HG03064 (cell line): ENCODE results near the gene STIM1.
A peak's percentile ranks its signal among the peaks of the same experiment; 100 is the strongest.
"Not testable (repeated sequence)": the region's sequence is repeated elsewhere in the genome, so short reads cannot be mapped to it uniquely, and the experiment has no call there.

Experiments
- ATAC-seq: cut with Tn5 transposase; IDR thresholded peaks from one replicate; pipeline ENCODE4 v1.9.1; 2021; ENCODE audit warnings: low read depth; ENCODE audit not compliant: unreplicated experiment

The STIM1 gene

GRCh38 chr11:3853899-3854659 lies 1.4 kb upstream of the STIM1 start:
- peak; percentile 43 for ATAC-seq

DNA sequence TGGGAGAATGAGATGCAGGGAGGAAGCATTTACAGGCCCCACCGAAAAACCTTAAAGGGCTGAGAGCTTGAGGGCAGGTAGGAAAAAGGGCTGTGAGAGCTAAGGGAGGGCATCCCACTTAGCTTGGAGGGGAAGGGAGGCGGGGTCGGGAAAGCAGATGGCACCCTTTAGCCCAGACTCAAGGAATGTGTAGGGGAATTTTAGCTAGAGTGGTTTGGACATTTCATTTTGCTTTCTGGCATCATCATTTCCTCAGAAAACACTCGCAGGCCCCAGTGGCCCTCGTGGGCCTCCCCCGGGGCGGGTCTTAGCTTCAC lies 846 bp upstream of the STIM1 start:
- ATAC-seq = no peak

DNA sequence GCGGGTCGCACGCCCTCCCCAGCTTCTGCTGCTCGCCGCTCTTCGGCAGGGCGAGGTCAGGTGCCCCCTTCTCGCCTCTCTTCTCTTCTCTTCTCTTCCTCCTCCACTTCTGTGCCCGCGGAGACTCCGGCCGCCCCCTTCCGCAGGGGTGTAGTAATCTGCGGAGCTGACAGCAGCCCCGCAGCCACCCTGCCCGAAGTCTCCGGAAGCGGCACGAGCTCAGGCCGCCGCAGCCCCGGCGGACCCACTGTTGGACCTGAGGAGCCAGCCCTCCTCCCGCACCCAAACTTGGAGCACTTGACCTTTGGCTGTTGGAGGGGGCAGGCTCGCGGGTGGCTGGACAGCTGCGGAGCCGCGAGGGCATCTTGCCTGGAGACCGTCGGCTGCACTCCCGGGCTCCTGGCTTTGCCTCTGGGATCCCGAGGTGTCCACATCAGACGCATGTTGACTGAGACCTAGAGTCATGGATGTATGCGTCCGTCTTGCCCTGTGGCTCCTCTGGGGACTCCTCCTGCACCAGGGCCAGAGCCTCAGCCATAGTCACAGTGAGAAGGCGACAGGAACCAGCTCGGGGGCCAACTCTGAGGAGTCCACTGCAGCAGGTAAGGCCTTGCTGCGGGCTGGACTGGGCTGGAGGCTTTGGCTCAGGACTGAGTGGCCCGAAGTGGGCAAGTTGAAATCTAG lies 486 bp downstream of the STIM1 start:
- peak; percentile 13 for ATAC-seq

DNA sequence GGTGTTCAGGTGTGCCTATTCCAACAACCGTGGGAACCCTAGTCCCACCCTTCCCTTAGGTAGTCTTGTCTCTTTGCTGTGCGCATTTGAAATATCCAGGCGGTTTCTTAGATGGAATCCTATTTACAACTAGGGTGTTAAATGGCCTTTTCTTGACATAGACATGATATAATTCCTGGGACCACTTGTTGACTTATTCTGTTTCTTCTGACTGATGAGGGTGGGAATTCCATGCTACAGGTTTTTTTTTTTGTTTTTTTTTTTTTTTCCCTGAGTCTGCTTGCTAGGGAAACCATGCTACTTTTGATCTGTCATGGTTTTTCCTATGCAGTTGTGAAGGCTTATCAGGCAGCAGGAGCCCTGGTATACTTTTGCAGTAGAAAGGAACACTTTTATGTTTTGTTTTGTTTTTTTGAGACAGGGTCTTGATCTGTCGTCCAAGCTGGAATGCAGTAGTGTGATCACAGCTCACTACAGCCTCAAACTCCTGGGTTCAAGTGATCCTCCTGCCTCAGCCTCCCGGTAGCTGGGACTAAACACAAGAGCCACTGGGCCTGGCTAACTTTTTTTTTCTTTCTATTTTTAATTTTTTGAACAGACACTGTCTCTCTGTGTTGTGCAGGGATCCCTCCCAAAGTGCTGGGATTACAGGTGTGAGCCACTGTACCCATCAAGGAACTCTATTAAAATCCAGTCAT lies 1.5 kb downstream of the STIM1 start:
- no peak for ATAC-seq

DNA sequence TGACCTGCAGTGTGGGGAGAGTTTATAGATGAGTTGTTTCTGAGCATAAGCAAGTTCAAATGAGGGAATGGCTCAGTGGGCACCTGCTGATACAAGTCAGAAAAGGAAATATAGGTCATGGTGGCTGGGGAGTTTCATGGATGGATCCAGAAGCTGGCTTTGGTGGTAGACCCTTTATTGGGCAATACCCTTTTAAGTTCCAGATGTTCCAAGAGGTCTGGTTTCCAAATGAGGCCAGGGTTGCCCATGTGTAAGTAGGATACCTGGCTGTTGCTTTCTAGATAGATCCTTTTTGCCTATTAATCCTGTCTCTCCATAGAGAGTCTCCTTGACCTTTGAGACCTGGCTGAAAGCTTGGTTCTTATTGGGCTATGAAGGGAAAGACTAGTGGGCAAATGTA lies 2.2 kb downstream of the STIM1 start:
- no peak for ATAC-seq

DNA sequence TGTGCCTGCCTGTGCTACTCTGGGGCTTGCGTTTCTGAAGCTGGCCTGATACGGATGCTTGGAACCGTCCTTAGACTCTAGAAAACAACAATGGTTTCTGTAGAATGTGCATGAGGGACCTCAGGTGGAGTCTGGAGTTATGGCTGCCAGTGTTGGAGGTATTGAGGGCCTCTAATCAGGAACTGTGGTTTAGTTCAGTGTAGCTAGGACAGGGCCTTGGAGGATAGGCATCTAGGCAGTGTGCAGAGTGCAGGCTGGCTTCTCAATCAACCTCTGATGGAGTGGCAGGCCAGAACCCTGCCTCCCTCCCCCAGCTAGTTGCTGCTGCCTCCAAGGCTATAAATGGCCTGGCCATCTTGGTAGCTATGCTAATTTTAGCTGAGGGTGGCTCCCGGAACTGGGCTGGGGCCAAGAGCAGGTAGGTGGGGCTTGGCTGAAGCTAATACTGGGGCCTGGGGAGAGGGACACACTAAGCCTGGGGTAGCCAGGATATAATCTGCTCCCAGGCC lies 4.0 kb downstream of the STIM1 start:
- no peak for ATAC-seq

GRCh38 chr11:3860375-3860774 lies 4.9 kb downstream of the STIM1 start:
- ATAC-seq = no peak

GRCh38 chr11:3860898-3861393 lies 5.5 kb downstream of the STIM1 start:
- ATAC-seq = not testable (repeated sequence)

GRCh38 chr11:3861683-3862082 lies 6.2 kb downstream of the STIM1 start:
- no peak for ATAC-seq

DNA sequence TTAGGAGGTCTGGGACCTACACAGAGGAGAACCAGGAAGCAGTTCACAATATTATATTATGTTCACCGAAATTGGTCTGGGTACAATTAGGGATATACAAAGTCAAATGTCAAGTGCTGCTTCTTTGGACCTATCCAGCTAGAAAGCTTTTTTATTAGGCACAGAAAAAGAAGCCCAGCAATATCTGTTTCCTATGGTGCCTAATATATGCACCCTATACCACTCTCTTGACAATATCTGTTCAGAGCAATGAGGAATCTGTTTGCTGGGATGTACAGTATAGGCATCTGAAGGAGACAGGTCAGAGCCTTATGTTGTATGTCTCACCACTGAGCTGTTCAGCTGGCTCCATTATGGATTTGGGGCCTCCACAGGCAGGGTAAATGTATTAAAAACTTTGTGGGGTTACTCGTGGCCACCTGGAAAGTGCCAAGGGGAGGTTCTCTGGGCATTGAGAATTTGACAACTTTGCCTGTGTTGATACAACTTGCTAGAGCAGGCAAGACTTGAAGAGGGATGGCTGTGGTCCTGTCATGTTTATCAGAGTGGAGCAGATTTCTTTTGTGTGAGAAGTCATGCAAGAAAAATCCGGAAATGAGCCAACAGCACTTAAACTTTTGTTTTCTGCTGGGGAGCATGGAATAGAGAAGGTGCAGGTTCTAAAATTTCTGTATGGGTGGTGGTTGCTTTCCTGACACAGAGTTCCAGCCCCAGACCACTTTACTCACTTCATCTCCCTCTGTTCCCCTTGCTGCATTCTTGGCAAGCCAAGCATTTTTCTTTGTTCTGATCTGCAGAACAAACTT lies 10.1 kb downstream of the STIM1 start:
- ATAC-seq = no peak

DNA sequence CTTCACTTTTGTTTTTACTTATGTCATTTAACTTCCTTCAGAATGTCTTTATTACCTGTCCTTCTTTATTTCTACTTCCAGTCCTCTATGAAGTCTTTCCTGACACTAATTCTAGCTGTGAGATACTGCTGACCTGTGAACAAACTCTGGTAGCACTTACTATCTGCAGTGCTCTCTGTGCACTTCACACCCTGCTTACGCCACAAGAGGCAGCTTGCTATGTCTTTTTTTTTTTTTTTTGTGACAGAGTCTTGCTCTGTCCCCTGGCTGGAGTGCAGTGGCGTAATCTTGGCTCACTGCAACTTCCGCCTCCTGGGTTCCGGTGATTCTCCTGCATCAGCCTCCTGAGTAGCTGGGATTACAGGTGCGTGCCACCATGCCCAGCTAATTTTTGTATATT lies 10.7 kb downstream of the STIM1 start:
- ATAC-seq = no peak

DNA sequence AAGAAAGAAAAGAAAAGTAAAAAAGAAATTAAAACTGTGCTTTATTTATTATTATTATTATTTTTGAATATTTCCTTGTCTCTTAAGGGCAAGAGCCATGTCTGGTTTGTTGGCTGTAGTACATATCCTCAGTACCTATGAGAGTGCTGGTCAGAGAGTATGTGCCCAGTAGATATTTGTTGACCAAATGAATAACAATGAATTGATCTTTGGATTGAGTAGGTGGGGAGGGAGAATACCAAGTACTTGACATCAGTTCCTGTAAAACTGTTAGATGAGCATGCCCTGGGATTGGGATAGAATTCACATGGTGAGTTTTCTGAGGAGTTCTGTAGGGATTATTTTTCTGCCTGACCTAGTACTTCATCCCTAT lies 11.4 kb downstream of the STIM1 start:
- no peak for ATAC-seq

DNA sequence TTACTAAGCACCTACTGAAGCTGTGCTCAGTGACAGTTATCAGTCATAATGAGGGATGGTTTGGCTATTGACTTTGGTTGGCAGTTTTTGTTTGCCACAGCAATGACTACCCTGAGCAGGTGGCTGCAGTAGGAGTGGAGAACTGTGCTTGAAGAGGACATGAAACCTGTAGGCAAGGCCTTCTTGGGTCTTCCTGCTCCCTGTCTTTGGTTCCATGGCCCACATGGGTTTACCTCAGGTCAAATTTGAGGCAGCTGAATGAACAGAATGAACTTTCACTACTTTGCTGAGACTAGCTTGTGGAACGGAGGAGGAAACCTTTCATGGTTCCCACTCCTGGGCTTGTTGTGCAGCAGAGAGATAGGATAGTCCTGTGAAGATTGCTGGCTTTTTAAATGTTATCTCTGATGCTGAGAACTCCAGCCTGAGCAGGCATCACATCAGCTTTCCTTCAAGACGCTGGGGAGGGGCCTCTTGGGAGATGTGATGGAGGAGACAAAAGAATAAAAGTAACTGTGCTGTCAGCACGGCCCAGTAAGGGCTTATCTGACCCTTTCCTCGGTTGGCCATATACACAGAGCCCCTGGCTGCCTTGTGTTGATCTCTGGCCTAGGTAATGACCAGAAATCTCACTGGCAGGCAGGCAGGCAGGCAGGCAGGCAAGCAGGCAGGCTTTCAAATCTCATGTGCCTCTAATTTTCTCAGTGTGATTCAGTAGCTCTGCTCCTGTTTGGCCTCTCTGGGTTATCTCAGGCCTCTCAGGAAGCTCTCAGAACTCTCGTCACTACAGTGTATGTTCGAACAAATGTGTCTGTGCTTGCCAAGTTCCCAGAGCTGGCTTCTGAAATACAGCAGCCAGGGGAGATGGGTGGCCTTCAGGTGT lies 12.0 kb downstream of the STIM1 start:
- ATAC-seq = peak; percentile 52

DNA sequence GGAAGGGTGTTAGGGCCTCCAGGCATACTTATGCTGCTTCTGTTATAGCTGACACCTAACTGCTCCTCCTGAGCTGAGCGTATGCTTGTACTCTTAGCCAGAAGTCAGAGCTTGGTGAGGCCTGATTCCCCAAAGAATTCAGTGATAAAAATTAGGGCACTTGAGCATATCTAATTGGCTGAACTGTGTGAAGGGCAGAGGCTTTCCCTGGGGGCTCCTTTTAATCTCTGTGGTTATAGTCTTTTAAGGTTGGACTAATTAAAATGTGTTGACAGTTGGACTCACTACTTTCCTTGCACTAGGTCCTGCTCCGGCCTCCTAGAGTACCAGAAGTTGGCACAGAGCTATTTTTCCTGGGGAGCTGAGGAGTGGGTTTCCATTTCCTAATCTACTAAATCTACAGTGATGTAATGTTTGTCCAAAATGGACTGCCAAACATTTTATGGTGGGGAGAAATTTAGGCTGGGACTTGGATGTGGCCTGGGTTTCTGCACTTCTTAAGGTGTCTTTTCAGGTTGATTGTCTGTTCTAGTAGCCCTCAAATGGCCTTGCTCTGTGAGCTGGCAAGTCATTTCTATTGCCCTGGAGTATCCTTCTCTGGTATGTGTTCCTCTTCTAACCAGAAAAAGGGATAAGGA lies 18.4 kb downstream of the STIM1 start:
- ATAC-seq = no peak

- no peak for ATAC-seq
Observed at GRCh38 chr11:3876613-3877012, 21.1 kb downstream of the STIM1 start.

- no peak for ATAC-seq
Observed at GRCh38 chr11:3877364-3878257, 22.1 kb downstream of the STIM1 start.

GRCh38 chr11:3878258-3878584 lies 22.8 kb downstream of the STIM1 start:
- ATAC-seq = no peak

DNA sequence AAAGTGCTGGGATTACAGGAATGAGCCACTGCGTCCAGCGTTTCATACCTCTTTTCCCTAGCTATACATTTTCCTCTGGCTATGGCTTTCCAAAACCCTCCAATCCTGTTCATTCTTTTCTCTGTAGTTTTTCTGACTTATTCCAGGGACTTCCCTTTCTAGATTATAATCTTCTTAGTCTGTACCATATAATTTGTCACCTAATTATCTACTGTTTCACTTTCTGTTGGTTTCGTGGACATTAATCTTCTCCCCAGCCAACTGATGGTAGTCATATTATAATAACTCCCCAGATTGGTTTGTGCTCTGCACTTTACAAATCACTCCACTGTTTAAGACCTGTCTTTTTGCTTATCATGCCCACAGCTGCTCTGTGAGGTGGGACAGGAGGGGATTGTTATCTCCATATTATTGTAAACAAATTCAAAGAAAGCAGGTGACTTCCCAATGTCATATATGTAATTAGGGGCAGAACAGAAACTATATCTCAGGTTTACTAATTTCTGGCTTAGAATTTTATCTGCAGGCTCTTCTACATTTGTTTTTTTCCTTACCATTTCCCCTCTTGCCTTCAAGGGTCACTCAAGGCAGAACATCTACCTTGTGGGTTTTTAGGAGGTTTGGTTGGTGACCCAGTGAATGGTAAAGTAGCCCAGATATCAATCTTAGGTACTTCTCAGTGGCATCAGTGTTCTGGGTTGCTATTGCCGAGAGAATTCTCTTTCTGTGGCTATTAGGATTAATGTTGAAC lies 23.9 kb downstream of the STIM1 start:
- ATAC-seq = peak; percentile 44
